22Rv1 (cell line): ENCODE data around the gene STAC.

Source experiments
- ZFX ChIP-seq: fragments of 450-650 bp; IDR thresholded peaks from 2 replicates; pipeline ENCODE4 v1.6.1; 2017; ENCODE audit warnings: antibody characterized with exemption, borderline replicate concordance
- TF ChIP-seq, protein P1 (sequence below): fragments of 450-650 bp; IDR thresholded peaks from 2 replicates; pipeline ENCODE4 v1.5.1; 2017; ENCODE audit warnings: mild to moderate bottlenecking

DNA sequence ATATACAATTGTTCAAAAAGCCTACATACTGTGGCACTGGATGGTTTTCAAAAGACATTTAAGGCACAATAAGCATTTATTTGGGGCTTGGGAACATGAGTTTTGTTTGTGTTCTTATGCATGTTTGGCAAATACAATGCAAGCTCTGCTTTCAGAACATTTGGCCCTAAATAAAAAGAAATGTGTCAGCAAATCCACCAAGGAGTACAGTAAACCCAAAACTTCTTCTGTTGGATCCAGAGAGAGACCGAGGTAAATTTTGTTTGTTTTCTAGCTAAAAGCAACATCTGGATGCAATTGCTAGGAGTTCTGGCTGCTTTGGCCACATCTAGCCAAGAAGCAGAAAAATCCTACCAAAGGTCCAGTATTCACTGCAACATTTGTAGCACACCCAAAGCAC, 215.2 kb downstream of the STAC start:
- TF ChIP-seq, protein P1, sequence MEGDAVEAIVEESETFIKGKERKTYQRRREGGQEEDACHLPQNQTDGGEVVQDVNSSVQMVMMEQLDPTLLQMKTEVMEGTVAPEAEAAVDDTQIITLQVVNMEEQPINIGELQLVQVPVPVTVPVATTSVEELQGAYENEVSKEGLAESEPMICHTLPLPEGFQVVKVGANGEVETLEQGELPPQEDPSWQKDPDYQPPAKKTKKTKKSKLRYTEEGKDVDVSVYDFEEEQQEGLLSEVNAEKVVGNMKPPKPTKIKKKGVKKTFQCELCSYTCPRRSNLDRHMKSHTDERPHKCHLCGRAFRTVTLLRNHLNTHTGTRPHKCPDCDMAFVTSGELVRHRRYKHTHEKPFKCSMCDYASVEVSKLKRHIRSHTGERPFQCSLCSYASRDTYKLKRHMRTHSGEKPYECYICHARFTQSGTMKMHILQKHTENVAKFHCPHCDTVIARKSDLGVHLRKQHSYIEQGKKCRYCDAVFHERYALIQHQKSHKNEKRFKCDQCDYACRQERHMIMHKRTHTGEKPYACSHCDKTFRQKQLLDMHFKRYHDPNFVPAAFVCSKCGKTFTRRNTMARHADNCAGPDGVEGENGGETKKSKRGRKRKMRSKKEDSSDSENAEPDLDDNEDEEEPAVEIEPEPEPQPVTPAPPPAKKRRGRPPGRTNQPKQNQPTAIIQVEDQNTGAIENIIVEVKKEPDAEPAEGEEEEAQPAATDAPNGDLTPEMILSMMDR = no peak
- TF ChIP-seq ZFX = no peak
